HG03342 (cell line): ENCODE data around the gene NRP1.

Source experiments
- ATAC-seq: cut with Tn5 transposase; IDR thresholded peaks from one replicate; pipeline ENCODE4 v1.9.1; 2021; ENCODE audit warnings: mild to moderate bottlenecking, moderate library complexity; ENCODE audit not compliant: unreplicated experiment

The NRP1 gene

DNA sequence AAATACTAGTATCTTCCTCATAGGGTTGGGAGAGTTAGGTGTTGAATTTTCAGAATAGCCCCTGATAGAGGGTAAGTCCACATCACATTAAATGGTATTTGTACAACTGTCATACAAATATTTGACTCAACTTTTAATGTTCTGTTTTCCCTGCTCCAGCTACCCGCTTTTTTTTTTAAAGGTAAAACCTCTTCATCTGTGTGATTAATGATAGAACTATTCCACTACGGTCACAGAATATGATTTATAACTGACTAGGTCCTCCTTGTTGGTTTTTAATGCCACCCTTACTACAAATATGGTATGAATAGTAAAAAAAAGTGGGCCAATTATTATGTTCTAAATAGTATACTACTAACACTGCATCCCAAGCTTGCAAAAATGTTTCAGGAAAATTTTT, 15.6 kb upstream of the NRP1 start:
- no peak for ATAC-seq

DNA sequence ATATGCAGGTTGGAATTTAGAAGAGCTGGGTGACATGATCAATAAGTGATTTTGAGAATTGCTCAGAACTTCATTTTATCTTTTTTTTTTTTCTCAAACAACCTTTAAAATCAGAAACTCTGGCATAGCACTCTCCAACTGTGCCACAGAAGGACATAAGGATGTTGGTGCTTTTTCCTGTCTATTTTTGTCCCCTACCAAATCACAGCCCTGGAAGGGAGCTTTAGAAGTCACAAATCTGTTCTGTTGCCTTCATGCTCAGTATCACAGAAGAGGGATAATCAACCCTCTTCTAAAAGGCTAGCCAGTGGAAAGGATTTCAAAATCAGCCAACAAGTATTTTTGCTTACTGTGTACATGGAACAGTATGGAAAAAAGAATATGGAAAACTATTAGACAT, 14.8 kb upstream of the NRP1 start:
- no peak for ATAC-seq

DNA sequence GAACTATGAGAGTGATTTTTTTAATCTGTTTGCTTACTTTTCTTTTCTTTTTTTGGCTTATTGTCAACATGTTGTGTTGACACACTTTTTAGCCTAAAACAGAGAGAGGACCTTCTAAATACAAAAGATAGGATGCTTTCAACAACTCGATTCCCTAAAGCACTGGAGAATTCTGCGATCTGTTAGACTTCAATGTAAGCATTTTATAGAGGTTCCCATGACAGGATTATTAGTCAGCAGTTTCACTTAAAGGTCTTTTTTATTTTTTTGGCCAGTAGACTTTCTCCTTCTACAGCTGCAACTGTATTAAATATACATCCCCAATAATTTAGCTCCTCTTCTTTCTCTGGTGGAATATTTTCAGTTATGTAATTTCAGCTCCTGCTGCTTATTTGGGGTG, 12.7 kb upstream of the NRP1 start:
- ATAC-seq = no peak

DNA sequence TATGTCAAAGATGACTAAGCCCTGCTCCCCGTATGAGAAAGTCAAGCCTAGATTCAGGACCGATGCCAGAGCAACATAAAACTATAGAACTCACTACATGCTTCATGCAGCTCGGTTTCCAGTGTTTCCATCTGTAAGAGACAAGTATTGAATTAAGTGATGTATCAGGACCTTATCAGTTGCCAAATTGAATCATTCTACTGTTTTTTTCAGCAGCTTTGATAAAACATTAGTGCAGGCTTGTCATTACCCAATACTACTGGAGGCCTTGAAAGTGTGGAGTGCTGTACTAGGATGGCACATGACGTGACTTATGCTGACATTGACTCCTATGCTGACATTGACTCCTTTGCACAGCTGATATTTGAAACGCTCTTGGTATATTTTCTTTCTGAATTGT, 10.8 kb upstream of the NRP1 start:
- ATAC-seq = no peak

DNA sequence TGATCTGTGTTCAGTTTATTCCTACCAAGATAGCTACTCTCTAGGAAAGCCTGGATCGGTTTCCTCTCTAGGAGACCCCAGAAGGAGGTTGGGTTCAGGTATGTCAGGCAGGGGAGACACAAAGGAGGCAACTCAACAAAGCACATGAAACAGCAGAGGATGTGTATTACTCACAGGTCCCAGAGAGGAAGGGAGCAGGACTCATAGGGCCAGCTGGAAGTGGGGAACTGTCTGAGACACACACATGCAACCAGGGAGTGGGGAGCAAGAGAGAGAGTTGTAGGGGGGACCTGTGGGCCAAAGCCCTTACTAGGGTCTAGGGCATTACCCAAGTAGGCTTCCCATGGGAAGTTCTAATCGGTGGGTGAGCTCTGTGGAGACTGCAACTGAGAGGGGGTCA, 10.2 kb upstream of the NRP1 start:
- ATAC-seq = no peak

DNA sequence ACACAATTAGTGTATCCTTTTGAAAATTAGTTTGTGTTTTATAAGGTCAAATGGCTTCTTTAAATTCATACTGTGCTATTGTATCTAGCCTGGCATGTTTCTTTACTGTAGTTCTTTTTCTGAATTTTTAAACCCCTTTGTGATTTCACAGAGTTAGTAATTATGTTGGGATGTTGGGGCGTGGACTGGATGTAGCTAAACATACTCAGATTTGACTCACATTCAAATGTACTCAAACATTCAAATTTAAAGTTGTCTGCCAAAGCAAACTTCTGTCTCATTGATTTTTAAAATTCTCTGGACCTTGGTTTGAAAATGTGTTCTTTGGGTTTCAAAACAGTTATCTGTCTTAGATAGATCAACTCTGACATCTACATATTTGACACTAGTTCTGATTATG, 7.2 kb upstream of the NRP1 start:
- ATAC-seq = no peak

DNA sequence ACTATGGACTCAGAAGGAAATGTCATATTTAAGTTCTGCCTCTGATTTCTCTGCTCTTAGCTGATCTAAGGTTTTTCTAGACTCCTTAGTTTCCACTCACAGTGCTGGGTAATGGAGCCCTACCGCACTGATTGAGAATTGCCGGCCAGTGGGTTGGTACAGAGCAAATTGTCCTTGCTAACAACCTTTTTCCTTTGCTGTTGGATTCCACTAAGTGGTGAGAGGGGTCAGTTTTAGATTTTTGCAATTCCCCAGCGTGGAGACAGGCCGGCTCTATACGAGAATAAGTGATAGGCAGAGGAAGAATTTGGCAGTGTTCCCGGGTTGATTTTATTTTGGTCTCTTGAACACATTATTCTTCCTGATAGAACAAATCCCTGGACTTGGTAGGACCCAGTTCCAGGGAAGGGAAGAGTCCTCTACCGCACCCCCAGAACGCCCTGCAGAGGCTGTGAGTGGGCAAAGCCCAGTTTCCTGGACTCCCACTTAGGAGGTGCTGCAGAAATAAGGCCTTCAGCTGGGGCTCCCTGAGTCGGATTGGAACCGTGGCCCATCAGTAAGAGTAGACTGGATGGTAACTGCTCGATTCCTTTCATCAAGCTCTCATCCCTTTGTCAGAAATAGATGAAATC, 3.0 kb upstream of the NRP1 start:
- no peak for ATAC-seq

DNA sequence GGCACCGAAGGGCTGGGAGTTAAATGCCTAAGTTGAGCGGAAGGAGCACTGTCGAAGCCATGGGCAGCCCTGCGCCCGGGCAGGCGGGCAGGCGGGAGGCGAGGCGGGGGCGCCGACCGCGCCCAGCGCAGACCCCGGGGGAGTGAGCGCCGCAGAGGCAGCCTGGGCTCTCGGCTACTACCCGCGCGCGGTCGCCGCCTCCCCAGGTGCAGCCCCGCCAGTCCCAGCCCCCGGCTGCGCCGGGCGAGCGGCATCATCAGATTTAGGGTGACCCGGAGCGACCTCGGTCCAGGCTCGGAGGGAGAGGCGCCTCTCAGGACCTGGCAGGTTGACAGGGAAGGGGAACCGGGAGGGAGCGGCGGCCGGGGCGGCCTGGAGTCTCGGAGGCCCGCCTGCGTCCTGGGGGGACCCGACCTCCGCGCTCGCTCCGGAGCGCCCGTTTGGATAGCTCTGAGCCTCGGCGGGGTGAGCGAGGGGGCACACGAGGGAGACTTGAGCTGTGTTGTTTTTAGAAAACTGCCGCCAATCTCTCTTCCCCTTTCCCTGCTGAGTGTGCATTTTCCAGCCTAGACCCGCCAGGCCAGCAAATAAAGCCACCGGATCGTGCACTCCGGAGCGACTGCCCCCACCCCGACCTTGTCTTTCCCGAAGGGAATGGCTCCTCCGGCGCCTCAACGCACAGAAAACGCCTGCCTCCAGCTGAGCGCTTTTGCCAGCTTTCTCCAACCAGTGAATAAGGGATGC, 2.3 kb upstream of the NRP1 start:
- ATAC-seq = no peak

DNA sequence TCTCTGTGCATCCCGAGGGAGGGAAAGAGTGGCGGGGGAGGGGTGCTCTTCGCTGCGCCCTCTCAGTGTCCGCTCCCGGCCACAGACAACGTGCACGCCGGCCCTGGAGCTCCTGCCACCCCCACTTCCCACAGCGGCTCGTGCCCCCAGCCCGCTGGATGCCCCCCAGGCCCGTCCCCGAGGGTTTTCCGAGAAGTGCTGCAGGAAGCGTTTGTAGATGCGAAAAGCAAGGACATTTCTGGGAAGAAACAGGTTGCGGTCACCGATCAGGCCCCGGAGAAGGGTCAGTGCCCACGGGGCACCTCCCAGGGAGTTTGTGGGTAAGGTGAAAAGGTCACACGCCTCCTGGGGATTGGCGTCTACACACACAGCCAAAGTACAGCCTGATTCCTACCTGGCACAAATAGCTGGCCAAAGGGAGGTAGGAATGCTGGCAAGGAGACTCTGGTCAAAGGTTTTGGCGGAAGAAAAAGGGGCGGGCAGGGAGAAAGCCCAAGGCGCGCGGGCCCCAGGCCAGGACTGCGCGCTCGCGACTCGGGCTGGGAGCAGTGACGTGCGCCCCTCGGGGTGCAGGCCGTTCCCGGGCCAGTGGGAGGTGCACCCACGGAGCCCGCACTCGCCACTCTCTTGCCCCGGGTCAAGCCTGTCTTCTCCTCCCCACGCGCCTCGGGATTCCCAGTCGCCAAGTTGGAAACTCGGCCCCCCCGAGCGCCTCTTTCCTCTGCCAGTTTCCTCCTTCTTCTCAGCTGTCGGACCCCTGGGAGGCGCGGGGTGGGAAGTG, 1.5 kb upstream of the NRP1 start:
- ATAC-seq = no peak

DNA sequence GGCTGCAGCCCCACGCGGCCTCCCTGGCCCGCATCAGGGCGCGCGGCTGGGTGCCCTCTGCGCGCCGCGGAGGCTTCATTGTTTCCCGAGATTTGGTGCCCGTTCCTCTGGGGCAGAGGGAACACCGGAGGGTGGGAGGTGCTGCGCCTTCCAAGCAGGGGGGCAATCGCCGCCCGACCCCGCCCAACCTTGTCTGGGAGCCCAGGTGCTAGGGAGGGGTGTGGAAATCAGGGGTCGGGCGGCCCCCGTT, 1.0 kb upstream of the NRP1 start:
- ATAC-seq = no peak

DNA sequence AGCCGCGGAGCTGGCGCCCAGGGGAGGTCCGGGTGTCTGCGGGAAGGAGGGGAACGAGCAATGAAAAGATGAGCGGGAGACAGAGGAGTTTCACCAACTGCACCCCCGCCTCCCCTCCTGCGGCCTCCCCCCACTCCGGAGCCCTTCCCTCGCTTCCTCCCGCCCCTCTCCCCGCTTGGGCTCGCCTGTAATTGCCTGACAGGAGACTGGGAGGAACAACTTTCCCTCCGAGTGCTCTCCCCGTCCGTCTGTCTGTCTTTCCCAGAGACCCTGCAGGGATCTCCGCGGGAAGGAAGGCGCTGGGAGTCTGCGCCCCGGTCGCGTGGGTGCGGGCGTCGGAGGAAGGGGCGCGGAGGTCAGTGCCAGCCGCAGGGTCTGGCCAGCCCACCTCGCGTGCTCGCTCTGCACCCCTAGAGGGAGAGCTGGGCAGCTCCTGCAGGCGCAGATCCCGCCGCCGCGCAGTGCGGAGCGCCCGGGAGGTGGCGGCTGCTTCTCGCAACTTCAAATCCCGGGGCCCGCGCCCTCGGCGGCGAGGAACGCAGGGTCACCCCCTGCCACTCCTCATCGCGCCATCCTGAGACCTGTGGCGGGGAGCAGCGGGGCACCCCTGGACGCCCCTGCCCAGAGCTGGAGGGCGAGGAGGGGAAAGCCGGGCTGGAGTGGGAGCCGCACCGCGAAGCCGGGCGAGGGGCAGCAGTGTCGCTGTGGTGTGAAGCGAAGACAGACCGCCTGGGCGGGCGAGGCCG, 511 bp upstream of the NRP1 start:
- no peak for ATAC-seq

DNA sequence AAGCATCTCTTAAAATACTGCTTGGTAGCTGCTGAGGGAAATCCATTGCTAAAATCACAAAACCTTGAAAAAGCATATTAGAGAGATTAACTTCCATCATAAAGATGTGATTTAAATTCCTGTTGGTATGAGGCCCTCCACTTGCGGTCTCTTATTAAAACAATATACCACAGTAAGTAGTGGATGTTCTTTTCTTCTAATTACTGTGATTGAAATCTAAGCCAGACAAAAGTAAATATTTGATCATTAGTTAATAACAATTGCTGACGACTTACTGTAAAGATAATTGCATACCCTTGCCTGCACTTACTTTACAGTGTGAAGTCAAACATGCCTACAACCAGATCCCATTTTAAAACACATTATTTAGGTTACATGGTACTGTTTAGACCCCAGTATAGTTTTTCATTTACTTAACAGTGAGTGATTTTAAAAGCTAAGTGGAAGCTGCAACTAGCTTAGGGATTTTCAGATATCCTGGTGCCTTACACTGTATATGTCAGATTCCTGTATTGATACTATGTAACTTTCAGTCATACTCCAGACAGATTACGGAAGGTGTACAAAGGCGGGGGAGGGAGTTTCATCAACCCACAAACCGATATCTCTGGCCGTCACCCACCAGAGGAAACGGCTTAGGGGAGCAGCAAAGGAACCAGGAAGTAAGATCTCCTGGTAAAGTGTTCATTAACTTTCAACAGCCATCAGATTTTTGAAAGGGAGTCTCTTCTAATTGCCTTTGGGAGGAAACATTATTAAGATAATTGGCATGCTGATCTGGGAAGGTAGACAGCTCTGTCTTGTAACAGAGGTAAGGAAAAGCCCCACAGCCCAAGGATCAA, 986 bp downstream of the NRP1 start:
- ATAC-seq = no peak

DNA sequence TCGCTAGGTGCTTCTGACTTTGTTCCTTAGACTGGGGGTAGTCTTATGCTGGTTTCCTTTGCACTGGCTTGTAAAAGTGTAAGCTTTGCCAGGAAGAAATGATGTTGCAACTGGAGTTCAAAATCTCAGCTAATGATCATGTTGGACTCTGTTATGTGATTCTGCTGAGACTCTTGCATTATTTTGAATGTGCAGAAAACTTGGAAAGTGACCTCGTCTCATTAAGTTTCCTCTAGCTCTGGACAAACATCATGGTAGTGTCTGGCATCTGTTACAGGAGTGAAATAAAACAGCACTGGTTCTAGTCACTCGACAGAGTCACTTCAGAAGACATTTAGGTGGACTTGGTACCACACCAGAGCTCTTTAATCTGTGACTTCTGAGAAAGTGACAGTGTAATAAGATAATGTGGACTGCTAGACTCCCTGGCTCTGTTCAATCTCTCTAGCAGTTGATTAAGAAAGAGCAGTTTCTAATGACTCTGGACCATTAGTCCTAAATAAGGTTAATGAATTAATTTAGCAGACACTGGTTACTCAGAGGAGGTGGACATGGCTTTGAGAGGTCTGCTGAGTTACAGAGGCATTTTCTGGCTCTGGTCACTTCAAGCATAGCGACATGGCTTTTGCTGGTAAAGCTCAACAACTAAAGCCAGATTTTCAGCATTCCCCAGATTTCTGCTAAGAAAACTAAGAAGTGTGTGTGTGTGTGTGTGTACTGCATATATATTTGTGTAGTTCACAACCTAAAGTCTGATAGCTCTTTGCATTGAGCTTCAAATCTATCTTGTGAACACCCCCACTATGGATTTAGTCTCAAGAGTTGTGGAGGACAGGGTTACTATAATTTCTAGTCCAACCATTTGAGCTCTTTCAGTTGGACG, 2.0 kb downstream of the NRP1 start:
- ATAC-seq = no peak

DNA sequence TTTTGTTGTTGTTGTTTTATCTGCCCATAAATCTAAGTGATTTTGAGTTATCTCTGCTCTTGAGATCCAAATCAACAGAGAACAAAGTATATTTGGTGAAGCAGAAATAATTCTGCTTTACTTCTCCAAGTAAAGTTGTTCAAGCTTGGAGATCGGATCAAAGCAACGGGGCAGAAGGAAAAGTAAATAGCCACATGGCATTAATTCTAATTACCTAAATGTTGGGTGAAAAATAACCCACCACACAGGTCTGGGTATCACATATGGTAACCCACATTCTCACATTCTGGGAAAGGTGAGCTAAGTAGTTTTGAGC, 3.1 kb downstream of the NRP1 start:
- no peak for ATAC-seq

DNA sequence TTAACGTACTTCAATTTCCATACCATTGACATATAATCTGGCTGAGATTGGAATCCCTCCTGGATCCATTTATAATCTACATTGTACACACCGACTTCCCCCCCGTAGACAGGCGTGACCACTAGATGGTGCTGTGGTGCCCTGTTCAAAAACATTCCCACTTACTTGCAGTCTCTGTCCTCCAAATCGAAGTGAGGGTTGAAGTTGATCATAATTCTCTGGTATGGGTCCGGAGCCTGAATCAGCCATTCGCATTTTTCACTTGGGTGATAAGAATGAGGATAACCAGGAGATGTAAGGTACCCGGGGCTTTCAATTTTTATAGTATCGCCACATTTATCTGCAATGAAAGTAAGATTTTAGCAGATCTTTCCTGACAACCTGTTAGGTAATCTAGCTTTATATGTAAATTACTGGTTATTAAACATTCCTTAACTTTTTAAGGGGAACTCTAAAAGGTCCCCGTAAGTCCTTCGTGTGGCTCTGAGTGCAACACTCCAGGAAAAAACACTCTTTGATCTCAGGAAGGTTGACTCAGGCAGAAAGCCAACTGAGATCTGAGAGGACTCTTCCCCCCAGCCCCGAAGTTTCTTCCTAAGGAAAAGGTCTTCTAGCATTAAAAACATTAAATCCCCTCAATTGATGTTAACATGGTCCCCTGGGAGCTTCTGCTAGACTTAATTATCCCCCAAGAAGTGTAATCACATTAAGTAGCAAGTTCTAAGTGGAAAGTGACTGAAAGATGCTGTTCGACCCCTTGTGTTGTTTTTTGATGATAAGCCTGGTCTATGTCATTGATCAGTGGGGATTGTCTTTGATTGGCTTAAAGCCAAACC, 3.7 kb downstream of the NRP1 start:
- ATAC-seq = peak; percentile 75

DNA sequence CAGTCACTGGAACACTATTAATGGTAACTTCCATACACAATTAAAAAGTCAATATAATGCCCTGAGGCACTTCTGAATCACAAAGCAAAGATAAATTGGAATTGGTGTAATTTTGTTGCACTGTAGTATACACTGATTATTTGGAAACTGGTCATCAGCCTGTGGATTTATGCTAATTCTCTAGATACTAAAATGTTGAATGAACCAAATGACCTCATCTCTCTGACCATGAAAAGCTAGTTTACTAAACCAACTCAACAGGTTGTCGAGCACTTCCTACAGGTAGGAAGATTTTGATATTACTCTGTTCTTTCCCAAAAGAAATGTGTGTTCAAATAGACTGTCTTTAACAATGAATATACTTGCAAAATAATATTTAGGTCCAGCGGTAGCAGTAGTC, 5.3 kb downstream of the NRP1 start:
- no peak for ATAC-seq

DNA sequence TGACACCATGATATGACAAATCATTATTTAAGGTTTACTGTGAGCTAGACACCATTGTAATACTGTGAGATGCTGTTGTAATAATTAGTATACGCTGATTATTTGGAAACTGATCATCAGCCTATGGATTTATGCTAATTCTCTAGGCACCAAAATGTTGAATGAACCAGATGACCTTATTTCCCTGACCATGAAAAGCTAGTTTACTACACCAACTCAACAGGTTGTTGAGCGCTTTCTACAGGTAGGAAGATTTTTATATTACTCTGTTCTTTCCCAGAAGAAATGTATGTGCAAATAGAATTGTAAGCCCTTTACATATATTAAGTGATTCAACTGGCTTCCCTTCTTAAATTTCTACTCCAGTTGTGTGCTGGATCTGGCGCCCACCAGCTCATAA, 6.2 kb downstream of the NRP1 start:
- ATAC-seq = no peak

DNA sequence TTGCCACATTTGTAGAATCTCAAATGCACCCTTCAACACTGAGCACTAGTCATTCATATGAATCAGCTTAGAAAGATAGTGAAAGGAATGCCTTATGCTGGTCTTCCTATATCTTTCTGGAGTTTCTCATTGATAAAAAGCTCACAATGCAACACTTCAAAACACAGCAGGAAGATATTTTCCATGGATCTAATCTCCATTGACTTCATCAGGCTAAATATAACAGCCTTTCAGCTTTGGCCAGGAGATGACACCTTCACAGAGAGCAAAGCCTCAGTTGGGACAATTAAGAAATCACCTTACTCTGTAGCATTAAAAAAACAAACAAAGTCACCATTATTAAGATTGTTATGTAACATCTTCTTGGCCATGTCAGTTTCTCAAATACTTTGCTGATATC, 6.7 kb downstream of the NRP1 start:
- ATAC-seq = no peak

DNA sequence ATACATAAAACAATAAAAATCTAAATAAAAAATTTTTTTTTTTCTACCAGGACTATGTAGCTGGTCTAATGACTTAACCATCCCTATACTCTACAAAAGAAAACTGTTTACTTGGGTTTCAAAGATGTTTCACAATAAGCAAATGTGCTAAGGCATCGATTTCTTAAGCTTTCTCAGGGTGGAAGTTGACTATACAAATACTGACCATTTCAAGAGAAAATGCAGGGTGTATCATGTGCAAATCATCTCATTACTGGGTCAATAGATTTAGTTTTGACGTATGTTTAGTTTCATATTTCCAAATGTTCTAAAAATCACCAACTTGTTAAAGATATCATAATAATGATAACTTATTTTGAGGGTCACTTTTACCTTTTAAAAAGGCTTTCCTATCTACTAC, 7.5 kb downstream of the NRP1 start:
- no peak for ATAC-seq
